ENCODE data around the gene BCR.
A peak's percentile ranks its signal among the peaks of the same experiment; 100 is the strongest.
"Not testable (repeated sequence)": the region's sequence is repeated elsewhere in the genome, so short reads cannot be mapped to it uniquely, and the experiment has no call there.

BCR gene

DNA sequence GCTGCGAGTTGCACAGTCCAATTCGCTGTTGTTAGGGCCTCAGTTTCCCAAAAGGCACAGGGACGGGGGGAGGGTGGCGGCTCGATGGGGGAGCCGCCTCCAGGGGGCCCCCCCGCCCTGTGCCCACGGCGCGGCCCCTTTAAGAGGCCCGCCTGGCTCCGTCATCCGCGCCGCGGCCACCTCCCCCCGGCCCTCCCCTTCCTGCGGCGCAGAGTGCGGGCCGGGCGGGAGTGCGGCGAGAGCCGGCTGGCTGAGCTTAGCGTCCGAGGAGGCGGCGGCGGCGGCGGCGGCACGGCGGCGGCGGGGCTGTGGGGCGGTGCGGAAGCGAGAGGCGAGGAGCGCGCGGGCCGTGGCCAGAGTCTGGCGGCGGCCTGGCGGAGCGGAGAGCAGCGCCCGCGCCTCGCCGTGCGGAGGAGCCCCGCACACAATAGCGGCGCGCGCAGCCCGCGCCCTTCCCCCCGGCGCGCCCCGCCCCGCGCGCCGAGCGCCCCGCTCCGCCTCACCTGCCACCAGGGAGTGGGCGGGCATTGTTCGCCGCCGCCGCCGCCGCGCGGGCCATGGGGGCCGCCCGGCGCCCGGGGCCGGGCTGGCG is at the start of gene BCR:
Gene BCR, plus strand, starts transcription at position 209 of the 592 bp plus-strand sequence. CDS start 452 bp downstream, outside the sequence.
- peak within 1 kb of the TSS; percentile 71 for H3K4me3 ChIP-seq (ENCODE audit: low read depth, low read length)
- TF ChIP-seq, protein P1, sequence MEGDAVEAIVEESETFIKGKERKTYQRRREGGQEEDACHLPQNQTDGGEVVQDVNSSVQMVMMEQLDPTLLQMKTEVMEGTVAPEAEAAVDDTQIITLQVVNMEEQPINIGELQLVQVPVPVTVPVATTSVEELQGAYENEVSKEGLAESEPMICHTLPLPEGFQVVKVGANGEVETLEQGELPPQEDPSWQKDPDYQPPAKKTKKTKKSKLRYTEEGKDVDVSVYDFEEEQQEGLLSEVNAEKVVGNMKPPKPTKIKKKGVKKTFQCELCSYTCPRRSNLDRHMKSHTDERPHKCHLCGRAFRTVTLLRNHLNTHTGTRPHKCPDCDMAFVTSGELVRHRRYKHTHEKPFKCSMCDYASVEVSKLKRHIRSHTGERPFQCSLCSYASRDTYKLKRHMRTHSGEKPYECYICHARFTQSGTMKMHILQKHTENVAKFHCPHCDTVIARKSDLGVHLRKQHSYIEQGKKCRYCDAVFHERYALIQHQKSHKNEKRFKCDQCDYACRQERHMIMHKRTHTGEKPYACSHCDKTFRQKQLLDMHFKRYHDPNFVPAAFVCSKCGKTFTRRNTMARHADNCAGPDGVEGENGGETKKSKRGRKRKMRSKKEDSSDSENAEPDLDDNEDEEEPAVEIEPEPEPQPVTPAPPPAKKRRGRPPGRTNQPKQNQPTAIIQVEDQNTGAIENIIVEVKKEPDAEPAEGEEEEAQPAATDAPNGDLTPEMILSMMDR (IDR thresholded peaks at IDR 0.05; ENCODE audit: low read depth, low read length), result no peak

DNA sequence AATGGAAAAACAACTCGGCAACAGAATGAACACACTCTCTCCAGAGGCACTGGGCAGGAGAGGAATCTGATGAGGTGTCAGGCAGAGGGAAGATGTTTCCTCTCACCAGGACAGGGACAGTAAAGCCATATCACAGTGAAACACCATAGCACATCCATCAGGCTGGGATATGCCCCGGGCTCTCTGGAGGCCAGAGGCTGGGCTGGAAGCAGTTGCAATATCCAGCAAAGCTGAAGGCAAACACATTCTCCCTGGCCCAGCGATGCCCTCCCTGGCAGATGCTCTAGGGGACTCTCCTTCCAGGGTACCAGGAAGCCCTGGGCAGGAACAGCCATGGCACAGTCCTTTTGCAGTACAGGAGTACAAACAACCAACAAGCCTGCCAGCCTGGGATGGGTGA is 49.6 kb upstream of the BCR start:
- no peak overlapping the region for H3K4me3 ChIP-seq (ENCODE audit: low read depth, low read length)
- TF ChIP-seq, protein P1 (IDR thresholded peaks at IDR 0.05; ENCODE audit: low read depth, low read length), result no peak

DNA sequence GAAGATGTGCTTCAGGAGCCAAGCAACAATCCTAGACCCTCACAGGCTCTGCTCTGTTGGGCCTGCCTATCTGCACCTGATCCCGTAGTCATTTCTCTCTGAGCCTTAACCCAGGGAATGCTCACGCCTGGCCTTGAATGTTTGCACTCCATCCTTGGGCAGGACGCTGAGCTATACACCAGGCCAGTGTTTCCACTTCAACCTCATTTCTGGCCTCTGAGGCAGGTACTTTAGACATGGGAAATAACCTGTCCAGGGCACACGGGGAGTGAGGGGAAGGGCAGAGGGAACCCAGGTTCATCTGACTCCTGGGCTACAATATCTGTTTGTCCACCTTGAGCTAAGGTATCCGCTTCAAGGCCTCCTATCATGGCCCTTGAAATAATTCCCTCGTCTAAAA is 48.4 kb upstream of the BCR start:
- TF ChIP-seq, protein P1 (IDR thresholded peaks at IDR 0.05; ENCODE audit: low read depth, low read length), result no peak

DNA sequence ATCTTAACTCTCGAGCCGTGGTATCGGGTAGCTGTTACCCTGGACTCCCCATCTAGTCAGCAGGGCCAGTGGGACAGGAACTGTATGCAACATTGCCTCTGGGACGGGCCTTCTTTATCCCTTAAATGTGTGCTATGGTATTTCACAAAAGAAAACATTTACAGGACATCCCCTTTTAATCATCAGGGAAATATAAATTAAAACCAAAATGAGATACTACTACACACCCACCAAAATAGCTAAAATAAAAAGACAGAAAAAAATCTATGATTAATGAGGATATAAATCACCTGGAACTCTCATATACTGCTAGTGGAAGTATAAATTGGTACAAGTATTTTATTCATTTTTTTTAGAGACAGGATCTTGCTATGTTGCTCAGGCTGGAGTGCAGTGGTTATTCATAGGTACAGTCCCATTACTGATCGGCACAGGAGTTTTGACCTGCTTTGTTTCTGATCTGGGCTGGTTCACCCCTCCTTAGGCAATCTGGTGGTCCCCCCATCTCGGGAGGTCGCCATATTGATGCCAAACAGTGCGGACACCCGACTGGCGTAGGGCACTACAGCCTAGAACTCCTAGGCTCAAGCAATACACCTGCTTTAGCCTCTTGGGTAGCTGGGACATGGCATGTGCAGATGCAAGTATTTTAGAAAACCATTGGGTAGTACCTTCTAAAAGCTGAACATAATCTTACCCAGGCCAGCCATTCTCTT is 47.8 kb upstream of the BCR start:
- TF ChIP-seq, protein P1 (IDR thresholded peaks at IDR 0.05; ENCODE audit: low read depth, low read length), result no peak

More for the DNA sequence above, 48.4 kb upstream of the BCR start:
- H3K4me3 ChIP-seq (ENCODE audit: low read depth, low read length), result no peak overlapping the region

DNA sequence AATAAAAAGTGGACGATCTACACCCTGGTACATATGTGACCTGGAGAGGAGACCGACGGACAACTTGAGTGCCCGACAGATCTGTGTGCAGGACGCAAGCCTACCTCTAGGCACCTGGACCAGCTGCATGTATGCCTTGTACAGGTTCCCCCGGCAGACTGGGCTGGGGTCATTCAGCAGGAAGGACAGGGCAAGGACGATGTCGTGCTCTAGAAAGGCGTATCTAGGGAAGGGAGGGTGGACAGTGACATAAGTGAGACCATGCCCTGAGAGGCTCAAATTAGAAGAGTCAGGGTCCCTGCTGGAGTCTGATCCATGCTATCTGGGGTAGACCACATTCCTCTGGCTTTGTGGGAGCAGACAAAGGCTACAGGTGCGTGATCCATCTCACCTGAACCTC is 46.4 kb upstream of the BCR start:
- TF ChIP-seq, protein P1 (IDR thresholded peaks at IDR 0.05; ENCODE audit: low read depth, low read length), result no peak
- no peak overlapping the region for H3K4me3 ChIP-seq (ENCODE audit: low read depth, low read length)

More for the DNA sequence above, 47.8 kb upstream of the BCR start:
- no peak overlapping the region for H3K4me3 ChIP-seq (ENCODE audit: low read depth, low read length)

DNA sequence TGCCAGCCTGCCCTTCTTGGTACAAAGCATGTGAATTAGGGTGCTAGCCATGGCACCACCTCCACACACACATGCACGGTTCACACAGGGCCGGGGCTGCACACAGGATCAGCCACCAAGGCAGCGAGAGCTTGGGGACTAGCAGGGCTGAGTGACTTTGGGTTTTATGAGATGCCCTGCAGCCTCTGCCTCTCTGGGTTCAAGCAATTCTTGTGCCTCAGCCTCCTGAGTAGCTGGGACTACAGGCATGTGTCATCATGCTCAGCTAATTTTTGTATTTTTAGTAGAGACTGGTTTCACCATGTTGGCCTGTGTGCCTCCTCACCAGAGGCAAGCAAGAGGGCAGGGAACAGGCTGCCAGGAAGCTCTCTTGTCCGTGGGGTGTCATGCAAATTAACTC is 43.3 kb upstream of the BCR start:
- H3K4me3 ChIP-seq (ENCODE audit: low read depth, low read length), result not testable (repeated sequence)

DNA sequence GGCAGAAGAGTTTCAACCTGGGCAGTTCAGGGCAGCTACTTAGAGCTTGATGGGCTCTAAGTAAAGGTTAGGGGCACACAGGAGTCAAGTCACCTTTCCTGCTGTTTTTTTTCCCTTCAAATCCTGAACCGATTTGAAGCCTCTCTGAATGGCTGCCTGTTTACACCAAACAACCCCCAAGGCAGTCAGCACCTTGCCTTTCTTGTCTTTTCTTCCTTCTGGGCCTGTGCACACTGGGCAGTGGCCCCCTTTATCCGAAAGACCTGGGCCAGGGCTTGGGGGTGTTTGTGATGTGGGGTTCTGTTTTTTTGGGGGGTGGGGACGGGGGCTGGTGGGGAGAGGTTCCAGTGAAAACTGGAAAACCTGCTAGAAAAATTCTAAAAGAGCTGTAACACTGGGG is 42.8 kb upstream of the BCR start:
- H3K4me3 ChIP-seq (ENCODE audit: low read depth, low read length), result no peak overlapping the region
- TF ChIP-seq, protein P1 (IDR thresholded peaks at IDR 0.05; ENCODE audit: low read depth, low read length), result no peak

Data from WI38 (cell line).